Measurements from ENCODE around the gene IMPA2. TPM values are rescaled to one million over a fixed set of nuclear protein-coding genes. Genes with fewer than 3 reads are reported as not detected.

Gene IMPA2
- total RNA-seq, 1 donor from 2014 or later, result 24.1 TPM

- H3K4me3 Mint-ChIP-seq (ENCODE audit: unreplicated experiment), result no peak overlapping the region
- H3K27ac Mint-ChIP-seq (ENCODE audit: unreplicated experiment), result no peak overlapping the region
Observed at GRCh38 chr18:11975723-11976122, 5.6 kb upstream of the IMPA2 start.

GRCh38 chr18:11976315-11977152 is 4.8 kb upstream of the IMPA2 start:
- H3K4me1 Mint-ChIP-seq (ENCODE audit: unreplicated experiment), result peaks cover 8% of the 10 kb centered on the region
- peaks cover 8% of the 10 kb centered on the region for H3K27me3 Mint-ChIP-seq (ENCODE audit: unreplicated experiment)
- H3K27ac Mint-ChIP-seq (ENCODE audit: unreplicated experiment), result no peak overlapping the region
- TF ChIP-seq CTCF (IDR thresholded peaks at IDR 0.05; ENCODE audit: unreplicated experiment), result no peak
- no peaks in the 10 kb centered on the region for H3K9me3 Mint-ChIP-seq (ENCODE audit: unreplicated experiment)
- H3K4me3 Mint-ChIP-seq (ENCODE audit: unreplicated experiment), result no peak overlapping the region
- no peak for DNase-seq (ENCODE audit: low spot score)
- H3K36me3 Mint-ChIP-seq (ENCODE audit: low read depth, unreplicated experiment), result no peaks in the 10 kb centered on the region

More at GRCh38 chr18:11975723-11976122, 5.6 kb upstream of the IMPA2 start:
- no peak for DNase-seq (ENCODE audit: low spot score)
- Mint-ChIP-seq H3K27me3 (ENCODE audit: unreplicated experiment) (peaks cover 9% of the 10 kb centered on the region), H3K4me1 (ENCODE audit: unreplicated experiment) (peaks cover 8% of the 10 kb centered on the region), H3K36me3 (ENCODE audit: low read depth, unreplicated experiment) (no peaks in the 10 kb centered on the region), H3K9me3 (ENCODE audit: unreplicated experiment) (no peaks in the 10 kb centered on the region)
- TF ChIP-seq CTCF (IDR thresholded peaks at IDR 0.05; ENCODE audit: unreplicated experiment), result no peak

DNA sequence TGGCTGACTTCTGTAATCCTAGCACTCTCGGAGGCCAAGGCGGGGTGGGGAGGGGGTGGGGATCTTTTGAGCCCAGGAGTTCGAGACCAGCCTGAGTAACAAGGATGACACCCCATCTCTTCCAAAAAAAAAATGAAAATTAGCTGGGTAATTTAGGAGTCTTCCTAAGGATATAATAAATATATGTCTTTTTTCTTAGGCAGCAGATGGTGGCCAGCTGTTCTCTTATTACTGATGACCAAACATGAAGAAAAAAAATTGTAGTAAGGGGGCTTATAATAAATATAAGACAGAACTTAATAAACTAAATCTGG is 4.2 kb upstream of the IMPA2 start:
- no peak overlapping the region for H3K4me3 Mint-ChIP-seq (ENCODE audit: unreplicated experiment)
- H3K9me3 Mint-ChIP-seq (ENCODE audit: unreplicated experiment), result no peaks in the 10 kb centered on the region
- no peak for TF ChIP-seq CTCF (IDR thresholded peaks at IDR 0.05; ENCODE audit: unreplicated experiment)
- no peak overlapping the region for H3K27ac Mint-ChIP-seq (ENCODE audit: unreplicated experiment)
- peaks cover 5% of the 10 kb centered on the region for H3K27me3 Mint-ChIP-seq (ENCODE audit: unreplicated experiment)
- no peak for DNase-seq (ENCODE audit: low spot score)
- peaks cover 8% of the 10 kb centered on the region for H3K4me1 Mint-ChIP-seq (ENCODE audit: unreplicated experiment)
- H3K36me3 Mint-ChIP-seq (ENCODE audit: low read depth, unreplicated experiment), result no peaks in the 10 kb centered on the region

DNA sequence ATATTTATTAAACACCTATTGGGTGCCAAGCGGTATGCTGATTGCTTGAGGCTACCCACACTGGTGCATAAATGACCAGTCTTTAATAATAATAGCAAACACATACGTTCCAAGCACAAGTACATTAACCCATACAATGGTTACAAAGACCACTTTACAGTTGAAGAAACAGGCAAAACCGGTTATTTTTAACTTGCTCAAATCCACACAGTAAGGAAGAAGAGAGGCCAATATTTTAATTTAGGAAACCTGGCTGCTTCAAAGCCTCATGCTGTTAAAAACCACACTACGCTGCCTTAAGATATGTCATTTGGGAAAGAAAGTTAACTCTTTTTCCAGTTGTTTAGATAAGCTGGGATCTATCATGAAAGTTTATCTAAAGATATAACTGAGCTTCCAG is 2.4 kb upstream of the IMPA2 start:
- Mint-ChIP-seq H3K27me3 (ENCODE audit: unreplicated experiment) (peaks cover 7% of the 10 kb centered on the region), H3K4me1 (ENCODE audit: unreplicated experiment) (peaks cover 24% of the 10 kb centered on the region), H3K4me3 (ENCODE audit: unreplicated experiment) (no peak overlapping the region), H3K36me3 (ENCODE audit: low read depth, unreplicated experiment) (no peaks in the 10 kb centered on the region), H3K9me3 (ENCODE audit: unreplicated experiment) (no peaks in the 10 kb centered on the region), H3K27ac (ENCODE audit: unreplicated experiment) (no peak overlapping the region)
- TF ChIP-seq CTCF (IDR thresholded peaks at IDR 0.05; ENCODE audit: unreplicated experiment), result no peak
- DNase-seq (ENCODE audit: low spot score), result no peak

DNA sequence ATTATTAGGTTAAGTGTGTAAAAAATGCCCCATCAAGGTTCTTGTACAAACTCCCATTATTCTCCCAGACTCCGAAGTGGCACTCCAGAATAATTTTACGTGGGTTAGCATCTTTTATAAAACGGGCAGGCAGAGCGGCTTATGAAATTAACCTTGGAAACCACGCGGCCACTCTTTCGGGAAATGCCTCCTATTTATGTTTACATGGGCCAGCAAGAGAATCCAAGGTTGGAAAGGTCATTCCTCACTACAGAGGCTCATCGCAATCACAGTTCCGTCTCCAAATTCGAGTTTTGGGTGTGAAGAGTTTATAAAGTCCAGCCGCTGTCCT is 1.2 kb upstream of the IMPA2 start:
- Mint-ChIP-seq H3K27me3 (ENCODE audit: unreplicated experiment) (peaks cover 7% of the 10 kb centered on the region), H3K4me1 (ENCODE audit: unreplicated experiment) (peaks cover 29% of the 10 kb centered on the region), H3K9me3 (ENCODE audit: unreplicated experiment) (no peaks in the 10 kb centered on the region), H3K4me3 (ENCODE audit: unreplicated experiment) (peak overlapping the region; percentile 89), H3K36me3 (ENCODE audit: low read depth, unreplicated experiment) (no peaks in the 10 kb centered on the region), H3K27ac (ENCODE audit: unreplicated experiment) (peak overlapping the region; percentile 74)
- TF ChIP-seq CTCF (IDR thresholded peaks at IDR 0.05; ENCODE audit: unreplicated experiment), result no peak
- no peak for DNase-seq (ENCODE audit: low spot score)

All from endothelial cell (in vitro differentiated cells).